NCI-H128 (cell line): ENCODE measurements around the gene NDUFB5.
"Not testable (repeated sequence)": the region's sequence is repeated elsewhere in the genome, so short reads cannot be mapped to it uniquely, and the experiment has no call there.

Source experiments
- DNase-seq: peaks from one replicate; lab custom pipeline; 2025; ENCODE audit not compliant: unreplicated experiment; lab: John Stamatoyannopoulos, UW

The NDUFB5 gene

DNA sequence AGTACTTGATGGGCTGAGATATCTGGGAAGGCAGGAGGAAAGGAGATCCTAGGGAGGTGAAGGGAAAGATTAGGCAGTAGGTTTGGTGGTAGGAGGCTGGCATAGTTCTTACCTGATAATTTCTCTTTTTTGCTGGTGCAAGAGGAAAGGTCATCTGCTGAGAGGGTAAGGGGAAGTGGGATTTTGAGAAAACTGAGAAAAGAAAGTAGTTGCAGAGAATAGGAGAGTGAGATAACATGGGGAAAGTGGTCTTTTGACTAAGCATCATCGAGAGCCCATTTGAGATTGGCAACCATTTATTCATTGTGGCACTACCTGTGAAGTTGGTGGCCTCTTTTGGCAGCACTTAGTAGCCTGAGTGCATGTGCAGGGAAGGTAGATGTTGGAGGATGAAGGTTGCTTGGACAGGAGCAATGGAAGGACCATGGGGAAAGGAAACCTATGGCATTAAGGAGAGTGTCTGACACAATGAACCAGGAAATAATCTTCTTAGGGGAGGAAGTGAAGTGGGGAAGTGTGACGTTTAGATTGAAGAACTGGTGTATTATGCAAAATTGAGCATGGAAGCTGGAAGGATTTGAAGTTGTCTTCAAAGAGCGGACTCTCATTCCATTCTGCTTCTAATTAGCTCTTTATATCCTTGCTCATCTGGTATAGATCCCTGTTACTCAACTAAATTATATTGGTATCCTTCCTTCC lies 26.3 kb downstream of the NDUFB5 start:
- DNase-seq, result no peak

DNA sequence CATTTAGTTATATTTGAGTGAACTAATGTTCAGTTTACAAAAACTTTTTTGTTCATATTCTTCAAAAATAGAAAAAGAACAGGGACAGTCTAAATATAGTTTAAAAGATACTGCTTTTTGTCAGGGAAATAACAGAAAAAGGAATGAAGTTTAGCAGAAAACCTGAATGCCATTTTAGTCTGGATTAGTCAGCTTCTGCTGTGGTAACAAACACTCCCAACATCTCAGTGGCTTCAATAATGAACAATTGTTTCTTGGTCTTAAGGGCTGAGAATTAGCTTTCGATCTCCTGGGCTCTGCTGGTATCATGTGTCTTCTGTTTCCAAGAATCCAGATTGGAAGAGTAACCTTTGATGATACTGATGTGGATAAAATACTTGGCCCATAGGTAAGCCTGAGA lies 35.9 kb downstream of the NDUFB5 start:
- DNase-seq, result no peak

DNA sequence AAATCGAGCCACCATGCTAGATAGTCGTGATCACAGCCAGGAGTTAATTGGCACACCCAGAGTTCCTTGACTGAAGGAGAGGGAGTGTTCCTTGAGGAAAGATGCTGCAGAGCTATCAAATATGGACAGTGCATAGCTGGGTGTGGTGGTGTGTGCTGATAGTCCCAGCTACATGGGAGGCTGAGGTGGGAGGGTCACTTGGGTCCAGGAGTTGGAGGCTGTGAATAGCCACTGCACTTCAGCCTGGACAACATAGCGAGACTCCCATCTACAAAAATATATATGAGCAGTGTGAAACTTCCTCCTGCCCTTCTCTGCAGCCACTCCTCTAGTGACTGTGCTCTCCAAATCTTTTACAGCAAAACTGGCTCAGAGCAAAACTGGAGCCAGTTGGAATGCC lies 38.3 kb downstream of the NDUFB5 start:
- no peak for DNase-seq

DNA sequence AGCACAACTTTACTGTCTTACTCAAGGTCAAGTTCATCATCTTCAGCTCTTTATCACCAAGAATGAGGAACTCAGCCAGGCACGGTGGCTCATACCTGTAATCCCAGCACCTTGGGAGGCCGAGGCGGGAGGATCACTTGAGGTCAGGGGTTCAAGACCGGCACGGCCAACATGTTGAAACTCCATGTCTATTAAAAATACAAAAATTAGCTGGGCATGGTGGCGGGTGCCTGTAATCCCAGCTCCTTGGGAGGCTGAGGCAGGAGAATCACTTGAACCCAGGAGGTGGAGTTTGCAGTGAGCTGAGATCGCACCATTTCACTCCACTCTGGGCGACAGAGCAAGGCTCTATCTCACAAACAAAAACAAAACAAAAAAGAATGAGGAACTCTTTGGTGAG lies 39.2 kb downstream of the NDUFB5 start:
- not testable (repeated sequence) for DNase-seq

DNA sequence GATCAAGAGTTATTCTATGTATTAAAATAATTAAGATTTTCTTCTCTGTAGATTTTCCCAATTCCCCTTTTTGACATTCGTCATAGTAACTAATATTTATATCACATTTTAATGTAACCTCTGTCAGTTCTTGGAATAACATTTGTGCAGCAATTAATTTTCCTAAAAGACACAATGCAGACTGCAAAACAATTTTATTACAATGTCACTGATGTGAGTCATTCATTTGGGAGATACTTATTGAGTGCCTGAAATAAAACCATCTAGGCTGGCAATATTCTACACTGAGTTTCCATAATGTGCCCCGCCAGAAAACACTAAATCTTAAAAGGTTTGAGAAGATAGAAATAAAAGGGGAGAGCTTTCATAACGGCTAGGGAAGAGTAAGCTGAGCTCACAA lies 41.6 kb downstream of the NDUFB5 start:
- no peak for DNase-seq

DNA sequence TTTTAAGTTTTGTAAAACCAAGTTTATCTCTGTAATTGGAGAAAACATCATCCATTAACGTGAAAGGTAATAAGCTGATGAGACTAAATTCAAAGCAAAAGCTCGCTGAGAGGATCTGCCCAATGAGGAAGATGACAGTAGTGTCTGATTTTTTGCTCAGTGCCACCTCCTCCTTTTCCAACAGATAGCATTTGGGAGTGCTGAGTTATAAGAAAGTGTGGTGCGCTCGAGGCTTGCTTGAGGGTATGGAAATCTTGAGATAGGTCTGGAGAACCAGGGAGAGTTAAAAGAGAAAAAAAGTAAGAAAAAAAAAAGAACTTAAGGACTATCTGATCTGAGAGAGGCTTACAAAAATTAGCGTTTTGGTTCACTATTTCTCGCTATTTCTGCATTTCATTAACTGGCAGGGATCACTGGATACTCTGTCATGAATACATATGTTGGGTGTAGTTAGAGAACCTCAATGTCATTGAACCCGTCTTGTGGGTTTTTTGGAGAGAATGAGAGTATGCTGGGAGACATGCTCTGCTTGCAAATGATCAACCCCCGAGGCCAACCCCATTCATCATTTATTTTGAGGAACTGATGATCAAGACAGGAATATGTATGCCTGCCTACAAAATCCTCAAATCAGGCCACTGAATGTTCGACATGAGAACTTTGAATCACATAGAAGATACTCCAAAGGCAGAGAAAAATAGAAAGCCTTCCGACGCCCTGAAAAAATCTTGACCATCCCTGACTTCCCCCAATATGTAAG lies 47.3 kb downstream of the NDUFB5 start:
- no peak for DNase-seq

DNA sequence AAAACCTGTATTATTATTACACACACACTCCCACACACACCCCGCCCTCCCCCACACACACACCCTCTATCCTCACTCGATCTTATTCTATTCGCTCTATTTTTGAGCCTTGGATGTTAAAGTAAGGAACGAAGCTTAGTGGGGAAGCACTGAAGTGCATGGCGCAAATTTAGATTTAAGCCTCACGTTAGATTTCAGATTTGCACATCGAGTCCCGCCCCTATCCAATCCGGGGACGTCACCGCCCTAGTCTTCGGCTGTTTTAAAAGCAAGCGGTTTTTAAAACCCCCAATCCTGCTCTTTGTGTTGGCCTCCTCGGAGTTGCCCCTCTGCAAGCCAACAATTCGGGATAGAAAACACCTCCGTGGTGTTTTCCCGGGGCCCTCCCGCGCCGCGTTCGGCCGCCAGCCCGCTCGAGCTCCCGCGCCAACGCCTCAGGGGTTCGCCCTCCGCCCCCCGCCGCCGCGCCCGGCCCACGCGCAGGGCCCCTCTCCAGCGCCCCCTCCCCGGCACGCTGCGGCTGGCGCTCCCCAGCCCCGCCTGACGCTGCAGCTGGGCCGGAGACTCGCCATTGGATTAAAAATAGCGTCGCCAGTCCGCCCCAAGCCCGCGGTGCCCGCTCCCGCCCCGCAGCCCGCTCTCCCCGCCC lies 48.0 kb downstream of the NDUFB5 start, which contains the start of gene USP13:
Gene USP13, plus strand, starts transcription at position 594 of the 649 bp plus-strand sequence. CDS start 186 bp downstream, outside the sequence.
- peak; percentile 34 for DNase-seq

DNA sequence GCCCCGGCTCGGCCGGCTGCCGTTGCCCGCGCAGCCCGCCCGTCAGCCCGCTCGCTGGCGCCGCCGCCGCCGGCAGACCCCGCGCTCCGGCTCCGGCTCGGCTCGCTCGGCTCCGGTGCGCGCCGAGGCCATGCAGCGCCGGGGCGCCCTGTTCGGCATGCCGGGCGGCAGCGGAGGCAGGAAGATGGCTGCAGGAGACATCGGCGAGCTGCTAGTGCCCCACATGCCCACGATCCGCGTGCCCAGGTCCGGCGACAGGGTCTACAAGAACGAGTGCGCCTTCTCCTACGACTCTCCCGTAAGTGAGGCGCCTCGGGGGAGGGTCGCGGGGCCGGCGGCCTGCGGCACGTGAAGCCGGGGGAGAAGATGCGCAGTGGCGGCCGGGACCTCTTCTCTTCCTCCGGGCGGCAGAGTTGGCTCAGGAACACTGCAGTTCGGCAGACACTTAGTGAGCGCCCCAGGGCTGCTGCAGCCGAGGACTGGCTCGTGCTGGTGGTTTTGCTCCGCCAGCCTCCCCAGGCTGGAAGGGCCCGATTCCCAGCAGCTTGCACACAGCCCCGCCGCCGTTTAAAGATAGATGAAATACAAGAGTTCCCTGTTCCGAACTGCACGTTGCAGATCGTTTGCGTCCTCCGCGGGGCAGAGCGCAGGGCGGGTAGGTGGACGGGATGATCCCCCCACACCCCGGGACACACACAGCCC lies 48.7 kb downstream of the NDUFB5 start:
- peak; percentile 34 for DNase-seq

DNA sequence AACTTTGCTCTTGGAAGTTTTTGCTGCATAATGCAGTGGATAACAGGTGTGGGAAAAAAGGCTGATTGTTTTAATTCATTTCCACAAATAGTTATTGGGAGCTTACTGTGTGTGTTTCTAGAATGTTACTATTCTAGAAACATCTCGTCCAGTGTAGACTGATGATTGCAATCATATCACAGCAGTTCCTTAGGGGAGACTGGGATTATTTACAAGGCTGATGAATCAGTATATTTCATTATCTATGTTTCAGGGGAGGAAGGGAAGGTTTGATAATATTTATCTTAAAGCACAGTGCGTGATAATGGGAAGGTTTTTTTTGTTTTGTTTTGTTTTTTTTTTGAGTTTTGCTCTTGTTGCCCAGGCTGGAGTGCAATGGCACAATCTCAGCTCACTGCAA lies 50.6 kb downstream of the NDUFB5 start:
- no peak for DNase-seq

DNA sequence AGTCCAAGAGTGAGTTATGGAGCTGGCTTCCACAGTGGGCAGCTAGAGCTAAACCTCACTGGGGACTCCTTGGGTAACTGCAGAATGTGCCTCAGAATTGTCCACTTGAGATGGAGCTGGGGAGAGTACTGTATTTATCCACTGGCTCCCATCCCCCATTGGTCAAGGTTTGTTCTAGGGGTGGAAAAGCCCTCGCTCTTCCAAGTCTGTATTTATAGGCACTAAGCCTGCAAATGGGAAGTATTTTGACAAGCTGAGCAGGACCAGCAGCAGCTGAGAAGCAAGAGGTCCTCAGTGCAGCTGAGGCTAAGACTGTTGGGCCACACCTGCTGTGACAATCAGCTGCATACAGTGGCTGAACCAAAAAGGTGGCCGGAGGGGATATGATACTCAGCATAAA lies 54.0 kb downstream of the NDUFB5 start:
- DNase-seq, result no peak

DNA sequence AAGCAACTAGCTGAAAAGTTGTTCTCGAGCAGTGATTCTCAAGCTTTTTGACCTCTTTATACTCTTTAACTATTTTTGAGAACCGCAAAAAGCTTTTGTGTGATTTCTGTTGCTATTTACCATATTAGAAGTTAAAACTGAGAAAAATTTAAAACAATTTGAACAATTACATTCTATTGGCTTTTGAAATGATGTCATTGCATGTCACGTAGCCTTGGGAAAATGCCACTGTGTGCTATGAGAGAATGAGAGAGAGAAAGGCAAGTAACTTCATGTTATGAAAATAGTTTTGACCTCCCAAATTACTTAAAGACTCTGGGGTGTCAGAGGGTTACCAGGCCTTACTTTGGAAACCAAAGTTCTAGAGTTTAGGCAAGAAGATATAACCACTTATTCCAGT lies 56.3 kb downstream of the NDUFB5 start:
- no peak for DNase-seq

DNA sequence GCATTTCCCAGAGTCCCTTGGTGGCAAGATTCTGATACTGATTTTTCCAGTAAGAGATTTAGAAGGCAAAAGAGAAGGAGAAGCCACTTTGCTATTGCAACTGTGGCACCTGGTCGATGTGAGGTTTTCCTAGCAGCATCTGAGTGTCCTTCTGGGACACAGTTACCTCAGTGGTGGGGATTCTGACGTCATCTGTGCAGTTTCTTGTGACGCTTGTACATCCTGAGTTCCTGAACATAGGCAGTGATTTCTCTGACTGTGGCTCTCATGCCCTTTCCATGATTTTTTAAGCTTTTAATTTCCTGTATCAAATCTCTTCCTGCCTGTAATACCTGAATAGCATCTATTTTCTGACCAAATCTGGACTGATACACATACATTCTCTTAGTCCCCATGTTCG lies 57.2 kb downstream of the NDUFB5 start:
- no peak for DNase-seq

DNA sequence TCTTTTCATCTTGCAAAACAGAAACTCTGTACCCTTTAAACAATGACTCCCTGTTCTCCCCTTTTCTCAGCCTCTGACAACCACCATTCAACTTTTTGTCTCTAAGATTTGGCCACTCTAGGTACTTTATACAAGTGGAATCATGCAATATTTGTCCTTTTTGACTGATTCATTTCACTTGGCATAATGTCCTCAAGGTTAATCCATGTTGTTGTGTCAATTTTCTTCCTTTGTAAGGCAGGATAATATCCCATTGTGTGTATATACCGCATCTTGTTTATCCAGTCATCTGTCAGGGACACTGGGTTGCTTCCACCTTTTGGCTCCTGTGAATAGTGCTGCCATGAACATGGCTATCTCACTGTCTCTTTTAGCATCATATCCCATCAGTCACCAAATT lies 58.5 kb downstream of the NDUFB5 start:
- DNase-seq, result no peak

DNA sequence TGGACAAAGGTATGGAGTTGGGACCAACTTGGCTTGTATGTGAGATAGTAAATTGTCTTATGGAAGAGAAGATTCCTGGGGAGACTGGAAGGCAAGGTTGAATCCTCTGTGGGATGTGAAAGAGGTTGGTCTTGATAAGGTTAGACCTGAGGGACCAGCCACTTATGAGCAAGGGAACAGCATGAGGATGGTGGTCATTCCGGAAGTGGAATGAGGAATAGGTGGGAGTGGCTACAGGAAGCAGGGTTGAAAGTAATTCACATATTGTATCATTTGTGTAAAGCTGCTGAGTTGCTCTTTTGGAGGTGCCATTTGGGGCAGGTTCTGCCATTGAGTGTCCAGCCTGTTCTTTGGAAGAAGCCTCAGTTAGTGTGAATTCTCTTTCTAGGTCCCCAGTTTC lies 61.4 kb downstream of the NDUFB5 start:
- DNase-seq, result no peak

DNA sequence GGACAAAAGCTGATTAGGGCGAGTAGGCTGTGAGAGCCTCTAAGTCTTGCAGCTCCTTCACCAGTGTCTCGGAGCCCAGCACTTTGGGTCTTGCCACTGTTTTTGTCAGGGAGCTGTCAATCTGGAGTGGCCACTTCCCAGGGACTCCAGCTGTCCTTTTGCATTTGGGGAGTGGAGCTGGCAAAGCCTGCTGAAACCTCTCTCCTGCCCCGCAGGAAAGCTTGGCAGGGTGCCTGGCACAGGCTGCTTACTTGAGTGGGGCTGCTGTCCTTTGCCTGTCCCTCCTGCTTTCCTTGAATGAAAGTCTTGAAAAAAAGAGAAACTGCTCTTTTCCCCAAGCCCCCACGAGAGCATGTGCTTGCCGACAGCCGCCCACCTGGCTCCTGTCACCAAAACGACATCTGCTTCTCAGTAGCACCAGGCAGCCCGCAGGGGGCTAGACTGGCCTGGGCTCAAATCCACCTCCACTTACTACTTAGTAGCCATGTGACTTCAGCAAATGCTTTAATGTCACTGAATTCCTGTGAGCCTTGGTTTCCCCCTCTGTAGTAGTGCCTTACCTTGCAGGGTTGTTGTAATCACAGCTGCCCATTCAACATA lies 61.9 kb downstream of the NDUFB5 start:
- peak; percentile 64 for DNase-seq

DNA sequence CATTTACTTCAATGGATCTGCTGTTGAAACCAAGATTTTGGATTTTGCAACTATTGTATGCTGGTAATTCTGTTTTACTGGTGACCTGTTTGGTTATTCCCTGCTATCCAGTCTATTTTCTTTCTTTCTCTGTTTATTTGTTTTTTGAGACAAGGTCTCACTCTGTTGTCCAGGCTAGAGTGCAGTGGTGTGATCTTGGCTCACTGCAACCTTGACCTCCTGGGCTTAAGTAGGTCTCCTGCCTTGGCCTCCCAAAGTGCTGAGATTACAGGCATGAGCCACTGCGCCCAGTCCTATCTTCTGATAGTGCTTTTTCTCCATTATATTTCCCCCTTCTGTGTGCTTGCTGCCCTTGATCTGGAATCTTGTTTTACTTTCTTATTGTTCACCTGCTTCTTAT lies 63.8 kb downstream of the NDUFB5 start:
- no peak for DNase-seq

DNA sequence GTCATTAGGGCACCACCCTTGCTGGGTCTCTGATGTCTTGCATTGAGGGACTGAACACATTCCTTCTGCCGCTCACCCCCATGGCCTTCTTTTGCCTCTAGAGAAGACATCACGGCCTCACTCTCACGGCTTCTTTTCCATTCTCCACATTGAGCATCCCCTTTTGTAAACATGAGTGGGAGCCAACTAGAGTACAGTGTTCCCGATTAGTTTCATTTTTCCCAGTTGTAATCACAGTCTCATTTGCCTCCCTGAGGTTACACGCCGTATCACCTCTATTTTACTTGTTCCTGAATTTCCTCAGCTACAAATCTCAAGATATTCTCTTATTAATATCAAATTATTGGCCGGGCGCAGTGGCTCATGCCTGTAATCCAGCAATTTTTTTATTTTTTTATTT lies 65.7 kb downstream of the NDUFB5 start:
- DNase-seq, result no peak

DNA sequence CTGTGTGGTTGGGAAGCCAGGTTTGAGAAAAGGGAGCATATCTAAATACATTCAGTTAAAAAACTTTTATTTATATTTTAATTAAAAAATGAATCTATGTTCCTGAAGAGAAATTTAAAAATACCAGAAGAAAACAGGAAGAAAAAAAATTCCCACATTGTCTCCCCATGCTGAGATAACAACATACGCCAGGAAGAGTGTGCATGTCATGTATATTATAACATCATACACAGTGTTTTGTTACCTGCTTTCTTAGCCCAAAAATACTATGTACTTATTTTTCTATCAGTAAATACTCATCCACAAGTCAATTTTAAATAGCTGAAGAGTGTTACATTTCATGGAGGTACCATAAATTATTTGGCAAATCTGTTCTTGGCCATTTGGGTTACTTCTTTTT lies 66.7 kb downstream of the NDUFB5 start:
- DNase-seq, result no peak

DNA sequence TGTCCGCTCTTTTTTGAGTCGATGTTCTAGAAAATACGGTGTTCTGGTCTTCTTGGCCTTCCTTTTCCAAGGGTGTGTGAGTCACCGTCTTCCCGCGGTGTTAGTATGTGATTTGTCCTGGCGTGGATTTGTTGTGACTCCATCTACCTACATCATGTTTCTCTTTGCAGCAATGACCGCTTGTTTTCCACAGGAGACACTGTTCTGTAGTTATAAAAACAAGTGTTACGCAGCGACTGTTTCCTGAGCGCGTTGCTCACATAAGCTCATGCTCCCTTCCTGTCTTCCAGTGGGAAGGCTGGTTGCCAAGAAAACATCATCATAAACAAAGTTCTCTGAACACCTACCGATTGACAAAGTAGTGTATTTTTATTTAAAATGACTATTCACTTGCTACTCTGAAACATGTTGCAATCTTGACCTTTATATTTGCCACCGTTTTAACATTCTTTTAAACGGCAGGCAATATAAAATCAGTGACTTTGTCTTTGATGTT lies 67.2 kb downstream of the NDUFB5 start:
- DNase-seq, result no peak

DNA sequence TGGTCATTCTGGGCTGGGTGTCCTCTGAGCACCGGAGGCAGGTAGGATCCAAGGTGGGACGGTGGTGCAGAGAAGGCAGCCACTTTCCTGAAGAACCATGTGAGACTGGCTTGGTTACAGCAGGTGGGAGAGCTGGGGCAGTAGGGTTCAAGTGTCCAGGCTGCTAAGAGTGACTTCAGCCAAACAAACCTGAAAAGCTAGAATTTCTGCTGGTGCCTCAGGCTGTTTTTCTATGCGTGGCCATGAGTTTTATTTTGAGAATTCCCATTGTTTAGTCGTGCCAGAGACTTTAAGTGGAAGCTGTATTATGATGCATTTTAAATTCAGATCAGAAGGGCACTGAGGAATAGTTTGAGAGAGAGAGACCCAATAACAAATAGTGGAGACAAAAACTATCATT lies 68.3 kb downstream of the NDUFB5 start:
- no peak for DNase-seq

DNA sequence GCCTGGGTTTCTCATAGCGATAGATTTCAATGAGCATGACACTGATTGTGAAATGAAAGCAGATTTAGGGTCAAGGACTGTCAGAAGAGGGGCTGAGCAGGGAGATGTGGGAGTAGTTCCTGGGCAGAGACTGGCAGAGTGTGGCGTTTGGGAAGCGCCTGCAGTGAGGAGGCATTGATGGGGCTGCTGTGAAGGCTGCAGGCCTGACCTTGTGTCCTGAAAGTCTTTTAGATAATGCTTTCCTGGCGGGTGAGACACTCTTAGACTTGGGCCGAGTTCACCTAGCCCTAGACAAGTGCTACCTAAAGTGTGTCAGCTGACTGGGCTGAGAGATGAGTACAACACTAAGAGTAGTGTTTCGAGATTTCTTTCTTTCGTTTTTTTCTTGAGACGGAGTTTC lies 68.9 kb downstream of the NDUFB5 start:
- DNase-seq, result no peak
